ENCODE results near the gene MILR1. TPM values are rescaled to one million over a fixed set of nuclear protein-coding genes. Genes with fewer than 3 reads are reported as not detected.
"Not testable (repeated sequence)": the region's sequence is repeated elsewhere in the genome, so short reads cannot be mapped to it uniquely, and the experiment has no call there.

The MILR1 gene
- total and polyA plus RNA-seq, 2 experiments from 2014 or later: not detected

DNA sequence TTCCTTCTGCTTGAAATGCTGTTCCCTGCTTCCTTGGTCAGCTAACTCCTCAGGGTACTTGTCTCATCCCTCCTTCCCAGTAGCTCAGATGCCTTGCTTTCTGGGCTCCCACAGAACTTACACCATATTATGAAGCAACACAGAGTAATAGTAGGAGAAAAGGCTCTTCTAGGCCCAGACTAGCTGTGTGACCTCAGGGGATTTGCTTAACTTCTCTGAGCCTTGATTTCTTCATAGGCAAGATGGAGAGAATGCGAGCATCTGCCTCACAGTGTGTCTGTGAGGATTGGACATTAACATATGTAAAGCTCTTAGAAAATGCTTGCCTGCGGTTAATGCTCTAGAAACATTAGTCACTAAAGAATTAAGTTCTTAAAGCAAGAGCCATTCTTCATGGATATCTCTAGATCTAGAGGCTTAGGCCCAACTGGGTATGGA, 36.0 kb upstream of the MILR1 start:
- no peak for DNase-seq (ENCODE audit: low read depth in 1 of 2, low spot score in 1 of 2)
- no peaks in the 10 kb centered on the region for H3K27me3 ChIP-seq
- H3K27ac ChIP-seq: no peak overlapping the region
- H3K4me1 ChIP-seq (ENCODE audit: low read depth): no peaks in the 10 kb centered on the region
- no peaks in the 10 kb centered on the region for H3K36me3 ChIP-seq
- H3K4me3 ChIP-seq: no peak overlapping the region
- no peaks in the 10 kb centered on the region for H3K9me3 ChIP-seq (ENCODE audit: low read depth)
- TF ChIP-seq, protein P1, sequence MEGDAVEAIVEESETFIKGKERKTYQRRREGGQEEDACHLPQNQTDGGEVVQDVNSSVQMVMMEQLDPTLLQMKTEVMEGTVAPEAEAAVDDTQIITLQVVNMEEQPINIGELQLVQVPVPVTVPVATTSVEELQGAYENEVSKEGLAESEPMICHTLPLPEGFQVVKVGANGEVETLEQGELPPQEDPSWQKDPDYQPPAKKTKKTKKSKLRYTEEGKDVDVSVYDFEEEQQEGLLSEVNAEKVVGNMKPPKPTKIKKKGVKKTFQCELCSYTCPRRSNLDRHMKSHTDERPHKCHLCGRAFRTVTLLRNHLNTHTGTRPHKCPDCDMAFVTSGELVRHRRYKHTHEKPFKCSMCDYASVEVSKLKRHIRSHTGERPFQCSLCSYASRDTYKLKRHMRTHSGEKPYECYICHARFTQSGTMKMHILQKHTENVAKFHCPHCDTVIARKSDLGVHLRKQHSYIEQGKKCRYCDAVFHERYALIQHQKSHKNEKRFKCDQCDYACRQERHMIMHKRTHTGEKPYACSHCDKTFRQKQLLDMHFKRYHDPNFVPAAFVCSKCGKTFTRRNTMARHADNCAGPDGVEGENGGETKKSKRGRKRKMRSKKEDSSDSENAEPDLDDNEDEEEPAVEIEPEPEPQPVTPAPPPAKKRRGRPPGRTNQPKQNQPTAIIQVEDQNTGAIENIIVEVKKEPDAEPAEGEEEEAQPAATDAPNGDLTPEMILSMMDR (IDR thresholded peaks at IDR 0.05; ENCODE audit: low read depth, low read length): no peak

DNA sequence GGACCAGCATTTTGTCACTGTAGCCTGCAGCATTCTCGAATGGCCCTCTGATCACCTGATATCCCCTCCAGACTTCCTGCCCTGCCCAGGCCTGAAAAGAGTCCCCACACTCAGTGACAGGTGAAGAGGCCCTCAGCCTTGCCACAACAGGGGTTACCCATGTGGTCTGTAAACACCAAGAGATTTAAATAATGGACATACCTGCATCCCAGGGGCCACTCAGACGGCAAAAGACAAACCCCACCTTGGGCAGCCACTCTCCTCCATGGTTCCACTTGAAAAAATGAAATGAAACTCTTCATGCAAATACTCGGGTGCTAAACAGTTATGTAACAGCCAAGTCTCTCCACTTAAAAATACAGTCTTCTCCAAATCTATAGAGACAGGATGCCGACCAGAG, 35.4 kb upstream of the MILR1 start:
- no peak overlapping the region for H3K27ac ChIP-seq

DNA sequence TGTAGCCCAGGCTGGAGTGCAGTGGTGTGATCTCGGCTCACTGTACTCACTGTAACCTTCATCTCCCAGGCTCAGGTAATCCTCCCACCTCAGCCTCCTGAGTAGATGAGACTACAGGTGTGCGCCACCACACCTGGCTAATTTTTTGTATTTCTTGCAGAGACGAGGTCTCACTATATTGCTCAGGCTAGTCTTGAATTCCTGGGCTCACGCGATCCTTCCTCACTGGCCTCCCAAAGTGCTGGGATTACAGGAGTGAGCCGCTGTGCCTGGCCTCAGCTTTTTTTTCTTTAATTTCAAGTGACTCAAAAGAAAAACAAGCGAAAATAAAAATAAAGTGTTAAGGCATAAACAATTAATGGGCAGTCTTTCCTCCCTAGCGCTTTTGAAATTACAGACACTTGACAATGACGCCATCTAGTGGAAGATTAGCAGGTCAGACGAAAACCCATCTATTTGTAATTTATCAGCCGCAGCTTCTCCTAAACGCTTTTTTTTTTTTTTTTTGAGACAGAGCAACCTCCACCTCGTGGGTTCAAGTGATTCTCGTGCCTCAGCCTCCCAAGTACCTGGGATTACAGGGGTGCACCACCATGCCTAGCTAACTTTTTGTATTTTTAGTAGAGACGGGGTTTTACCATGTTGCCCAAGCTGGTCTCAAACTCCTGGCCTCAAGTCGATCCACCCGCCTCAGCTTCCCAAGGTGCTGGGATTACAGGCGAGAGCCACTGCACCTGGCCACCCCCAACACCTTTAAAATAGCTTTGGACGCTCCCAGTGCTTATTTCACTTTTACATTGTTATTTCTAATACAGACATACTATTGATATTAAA, 30.2 kb upstream of the MILR1 start:
- Histone ChIP-seq H3K27ac (no peak overlapping the region), H3K4me3 (no peak overlapping the region), H3K9me3 (ENCODE audit: low read depth) (no peaks in the 10 kb centered on the region), H3K36me3 (no peaks in the 10 kb centered on the region), H3K4me1 (ENCODE audit: low read depth) (no peaks in the 10 kb centered on the region), H3K27me3 (no peaks in the 10 kb centered on the region)
- peak; percentile 66 to 83 for DNase-seq (ENCODE audit: low read depth in 1 of 2, low spot score in 1 of 2)
- TF ChIP-seq, protein P1 (IDR thresholded peaks at IDR 0.05; ENCODE audit: low read depth, low read length): peak; percentile 62

More for the DNA sequence above, 35.4 kb upstream of the MILR1 start:
- TF ChIP-seq, protein P1 (IDR thresholded peaks at IDR 0.05; ENCODE audit: low read depth, low read length): no peak
- DNase-seq (ENCODE audit: low read depth in 1 of 2, low spot score in 1 of 2): no peak
- no peaks in the 10 kb centered on the region for H3K27me3 ChIP-seq
- no peak overlapping the region for H3K4me3 ChIP-seq
- H3K4me1 ChIP-seq (ENCODE audit: low read depth): no peaks in the 10 kb centered on the region
- no peaks in the 10 kb centered on the region for H3K36me3 ChIP-seq
- H3K9me3 ChIP-seq (ENCODE audit: low read depth): no peaks in the 10 kb centered on the region

DNA sequence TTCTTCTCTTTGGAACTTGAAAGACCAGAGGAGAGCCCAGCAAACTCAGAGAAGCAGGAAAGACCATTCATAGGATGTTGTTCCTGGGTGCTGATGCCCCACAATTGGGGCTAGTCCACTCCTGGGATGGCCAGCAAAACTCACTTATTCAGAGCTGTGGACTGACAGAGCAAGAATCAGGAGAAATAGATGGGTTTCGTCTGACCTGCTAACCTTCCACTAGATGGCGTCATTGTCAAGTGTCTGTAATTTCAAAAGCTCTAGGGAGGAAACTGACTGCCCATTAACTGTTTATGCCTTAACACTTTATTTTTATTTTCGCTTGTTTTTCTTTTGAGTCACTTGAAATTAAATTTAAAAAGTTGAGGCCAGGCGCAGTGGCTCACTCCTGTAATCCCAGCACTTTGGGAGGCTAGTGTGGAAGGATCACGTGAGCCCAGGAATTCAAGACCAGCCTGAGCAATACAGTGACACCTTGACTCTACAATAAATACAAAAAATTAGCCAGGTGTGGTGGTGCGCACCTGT, 28.7 kb upstream of the MILR1 start:
- Histone ChIP-seq H3K9me3 (ENCODE audit: low read depth) (no peaks in the 10 kb centered on the region), H3K27ac (no peak overlapping the region), H3K4me3 (no peak overlapping the region), H3K36me3 (no peaks in the 10 kb centered on the region), H3K27me3 (no peaks in the 10 kb centered on the region), H3K4me1 (ENCODE audit: low read depth) (no peaks in the 10 kb centered on the region)
- DNase-seq (ENCODE audit: low read depth in 1 of 2, low spot score in 1 of 2): peak; percentile 77 to 88
- TF ChIP-seq, protein P1 (IDR thresholded peaks at IDR 0.05; ENCODE audit: low read depth, low read length): peak; percentile 76

DNA sequence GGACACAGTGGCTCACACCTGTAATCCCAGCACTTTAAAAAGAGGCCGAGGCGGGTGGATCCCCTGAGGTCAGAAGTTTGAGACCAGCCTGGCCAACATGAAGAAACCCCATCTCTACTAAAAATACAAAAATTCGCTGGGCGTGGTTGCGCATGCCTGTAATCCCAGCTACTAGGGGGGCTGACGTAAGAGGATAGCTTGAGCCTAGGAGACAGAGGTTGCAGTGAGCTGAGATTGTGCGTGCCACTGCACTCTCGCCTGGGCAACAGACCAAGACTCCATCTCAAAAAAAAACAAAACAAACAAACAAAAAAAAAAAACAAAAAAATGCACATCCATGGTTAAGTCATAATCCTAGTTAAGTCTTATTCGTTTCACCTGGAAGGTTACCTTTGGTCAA, 26.8 kb upstream of the MILR1 start:
- H3K4me3 ChIP-seq; H3K4me1 ChIP-seq (ENCODE audit: low read depth); H3K9me3 ChIP-seq (ENCODE audit: low read depth); DNase-seq (ENCODE audit: low read depth in 1 of 2, low spot score in 1 of 2); H3K27ac ChIP-seq; H3K36me3 ChIP-seq; H3K27me3 ChIP-seq: not testable (repeated sequence)

DNA sequence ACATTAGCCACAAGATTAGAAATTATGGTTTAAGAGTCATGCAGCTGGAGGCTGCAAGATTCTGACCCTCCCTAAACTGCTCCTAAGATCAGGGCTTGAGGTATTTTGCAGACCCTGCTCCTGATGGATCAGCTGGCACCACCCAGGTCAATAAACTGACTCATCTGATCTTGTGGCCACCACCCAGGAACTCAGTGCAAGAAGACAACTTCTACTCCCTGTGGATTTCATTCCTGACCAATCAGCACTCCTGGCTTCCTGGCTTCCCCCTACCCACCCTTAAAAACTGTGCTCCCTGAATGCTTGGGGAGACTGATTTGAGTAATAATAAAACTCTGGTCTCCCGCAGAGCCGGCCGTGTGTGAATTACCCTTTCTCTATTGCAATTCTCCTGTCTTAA, 25.0 kb upstream of the MILR1 start:
- no peak for DNase-seq (ENCODE audit: low read depth in 1 of 2, low spot score in 1 of 2)
- H3K27ac ChIP-seq: no peak overlapping the region
- no peaks in the 10 kb centered on the region for H3K9me3 ChIP-seq (ENCODE audit: low read depth)
- H3K36me3 ChIP-seq: no peaks in the 10 kb centered on the region
- H3K4me1 ChIP-seq (ENCODE audit: low read depth): no peaks in the 10 kb centered on the region
- TF ChIP-seq, protein P1 (IDR thresholded peaks at IDR 0.05; ENCODE audit: low read depth, low read length): no peak
- no peak overlapping the region for H3K4me3 ChIP-seq
- no peaks in the 10 kb centered on the region for H3K27me3 ChIP-seq

Data from cardiac muscle cell (in vitro differentiated cells and primary cell).